Keratinocyte (primary cell): Measurements from ENCODE around the gene ASL. TPM values are rescaled to one million over a fixed set of nuclear protein-coding genes. Genes with fewer than 3 reads are reported as not detected.
"Not testable (repeated sequence)": the region's sequence is repeated elsewhere in the genome, so short reads cannot be mapped to it uniquely, and the experiment has no call there.

Source experiments
- DNase-seq: peaks from one replicate; pipeline ENCODE4 v3.0.0-alpha.2; 2011; ENCODE audit warnings: low read depth, missing footprints, low spot score
- FAIRE-seq: peaks from 2 replicates; lab custom pipeline; 2011; peaks lifted over from hg19 to GRCh38; lab: Jason Lieb, UNC
- H2AFZ ChIP-seq: 2 replicates; pipeline ENCODE4 v1.6.0; 2012; ENCODE audit warnings: low read length, control low read depth, inconsistent platforms; ENCODE audit not compliant: control insufficient read depth
- H3K27ac ChIP-seq: 2 replicates; pipeline ENCODE4 v1.5.1; 2011; ENCODE audit warnings: low read length; ENCODE audit not compliant: control insufficient read depth, insufficient read depth
- H3K27me3 ChIP-seq: 3 replicates; pipeline ENCODE4 v1.6.0; 2011; ENCODE audit warnings: low read length; ENCODE audit not compliant: control insufficient read depth, insufficient read depth; ENCODE audit errors: extremely low read depth
- H3K36me3 ChIP-seq, 2 experiments: 2 replicates in 1 of 2; 3 replicates in 1 of 2; pipeline ENCODE4 v1.5.1; 2011; ENCODE audit warnings: low read length in 2 of 2, mild to moderate bottlenecking in 1 of 2; ENCODE audit not compliant: control insufficient read depth in 2 of 2, insufficient read depth in 2 of 2; ENCODE audit errors: extremely low read depth in 1 of 2
- H3K4me1 ChIP-seq: 3 replicates; pipeline ENCODE4 v1.5.1; 2011; ENCODE audit warnings: low read length; ENCODE audit not compliant: control insufficient read depth, insufficient read depth; ENCODE audit errors: extremely low read depth
- H3K4me2 ChIP-seq: 3 replicates; pipeline ENCODE4 v1.6.0; 2011; ENCODE audit warnings: low read depth, low read length; ENCODE audit not compliant: control insufficient read depth, insufficient read depth; ENCODE audit errors: extremely low read depth
- H3K4me3 ChIP-seq, 3 experiments: fragments of 200-600 bp in 1 of 3; sonication (generic) in 1 of 3; 2 replicates in 2 of 3; 3 replicates in 1 of 3; pipeline ENCODE4 v1.5.1; 2011 to 2016; ENCODE audit warnings: low read length in 3 of 3, mild to moderate bottlenecking in 3 of 3, control low read depth in 2 of 3, inconsistent platforms in 1 of 3, low read depth in 1 of 3, mixed read lengths in 1 of 3, mixed run types in 1 of 3, moderate library complexity in 1 of 3; ENCODE audit not compliant: control insufficient read depth in 2 of 3, insufficient read depth in 2 of 3; ENCODE audit errors: extremely low read depth in 1 of 3
- H3K79me2 ChIP-seq: 2 replicates; pipeline ENCODE4 v1.6.0; 2012; ENCODE audit warnings: low read length; ENCODE audit not compliant: control insufficient read depth, insufficient read depth
- H3K9ac ChIP-seq: 3 replicates; pipeline ENCODE4 v1.6.0; 2011; ENCODE audit warnings: low read length; ENCODE audit not compliant: control insufficient read depth, insufficient read depth; ENCODE audit errors: extremely low read depth
- H3K9me1 ChIP-seq: 3 replicates; pipeline ENCODE4 v1.6.0; 2011; ENCODE audit warnings: low read length; ENCODE audit not compliant: control insufficient read depth, insufficient read depth; ENCODE audit errors: extremely low read depth
- H3K9me3 ChIP-seq: 2 replicates; pipeline ENCODE4 v1.5.1; 2012; ENCODE audit warnings: low read depth, low read length; ENCODE audit not compliant: control insufficient read depth
- H4K20me1 ChIP-seq: 3 replicates; pipeline ENCODE4 v1.6.0; 2011; ENCODE audit warnings: low read length; ENCODE audit not compliant: control insufficient read depth, insufficient read depth; ENCODE audit errors: extremely low read depth
- CTCF ChIP-seq, 3 experiments: IDR thresholded peaks in 1 of 3; conservative IDR thresholded peaks in 1 of 3; optimal IDR thresholded peaks in 1 of 3; 2 replicates in 2 of 3; 3 replicates in 1 of 3; pipeline versions ENCODE3 to v1.5.1; 2011; ENCODE audit warnings: low read length in 3 of 3, mild to moderate bottlenecking in 3 of 3, moderate library complexity in 2 of 3, control low read depth in 1 of 3, inconsistent platforms in 1 of 3; ENCODE audit not compliant: insufficient read depth in 2 of 3; ENCODE audit errors: extremely low read depth in 1 of 3
- EZH2 ChIP-seq: IDR thresholded peaks from one replicate; pipeline ENCODE4 v1.6.1; 2012; ENCODE audit warnings: inconsistent platforms, mild to moderate bottlenecking, low read length, moderate library complexity
- dilution Hi-C: fragments of 300-500 bp; cut with MboI; formaldehyde crosslinking; loops from one replicate; pipeline ENCODE4 v1.7.0; 2020; ENCODE audit warnings: low sequenced_read_pairs; ENCODE audit not compliant: extremely low pct_ligation_motif_present
- polyA plus RNA-seq, 5 experiments: library from polyadenylated mRNA; depleted of rRNA in 3 of 5; stranded (reverse) in 3 of 5; stranded (forward) in 1 of 5; unstranded in 1 of 5; fragments of >200 nt; gene quantifications; 1 replicate in 1 of 5; 2 replicates in 3 of 5; 3 replicates in 1 of 5; pipeline versions ENCODE4 v1.2.1 to v1.2.3, GENCODE V29; 2011 to 2012; ENCODE audit warnings: missing spikeins in 2 of 5, low read depth in 1 of 5, low replicate concordance in 1 of 5

The ASL gene
- polyA plus RNA-seq, 1 donor (not counting 4 experiments of a cell fraction or from before 2014, with no cell fraction given) = 24.4 TPM

- H3K4me3 ChIP-seq, H3K9me1 ChIP-seq, H3K9ac ChIP-seq, H3K27me3 ChIP-seq, H3K27ac ChIP-seq, dilution Hi-C loops, H3K4me2 ChIP-seq, FAIRE-seq, H3K9me3 ChIP-seq, H4K20me1 ChIP-seq, DNase-seq, H2AFZ ChIP-seq, H3K36me3 ChIP-seq: not testable (repeated sequence)
- Histone ChIP-seq H3K4me1 (peaks cover 13% of the 10 kb centered on the region), H3K79me2 (peaks cover 11% of the 10 kb centered on the region)
- peak in 1 of 3 experiments; percentile 26 for TF ChIP-seq CTCF (optimal IDR thresholded peaks at IDR 0.05 in 1 of 3, IDR thresholded peaks at IDR 0.05 in 1 of 3, conservative IDR thresholded peaks at IDR 0.05 in 1 of 3; ENCODE audit: extremely low read depth in 1 of 3, insufficient read depth in 2 of 3, low read length in 3 of 3)
These were observed 3.4 kb upstream of the ASL start for GRCh38 chr7:66072208-66072607.

- Histone ChIP-seq H4K20me1 (no peaks in the 10 kb centered on the region), H3K36me3 (peaks cover 1 to 4% of the 10 kb centered on the region in 2 experiments), H3K4me2 (peak overlapping the region; percentile 95), H3K9ac (peak overlapping the region; percentile 76), H3K4me1 (peaks cover 12% of the 10 kb centered on the region), H3K27ac (no peak overlapping the region), H3K27me3 (no peaks in the 10 kb centered on the region), H3K9me1 (no peaks in the 10 kb centered on the region), H3K4me3 (peak overlapping the region; percentile 79 to 94 (median 91)), H3K9me3 (no peaks in the 10 kb centered on the region), H3K79me2 (peaks cover 11% of the 10 kb centered on the region), H2AFZ (no peak overlapping the region)
- DNase-seq (no peak), FAIRE-seq (no peak)
- TF ChIP-seq CTCF (optimal IDR thresholded peaks at IDR 0.05 in 1 of 3, IDR thresholded peaks at IDR 0.05 in 1 of 3, conservative IDR thresholded peaks at IDR 0.05 in 1 of 3; ENCODE audit: extremely low read depth in 1 of 3, insufficient read depth in 2 of 3, low read length in 3 of 3) = no peak
- no peak for TF ChIP-seq EZH2
- dilution Hi-C loops = no loop called here
These were observed 1.1 kb downstream of the ASL start for GRCh38 chr7:66076462-66077329.
